ENCODE results near the gene GLB1L. TPM values are rescaled to one million over a fixed set of nuclear protein-coding genes. Genes with fewer than 3 reads are reported as not detected.
A peak's percentile ranks its signal among the peaks of the same experiment; 100 is the strongest.

The GLB1L gene
- total RNA-seq, 4 donors from 2014 or later = 5.9 to 9.7 (median 6.6) TPM

GRCh38 chr2:219213026-219213415 is 32.2 kb downstream of the GLB1L start:
- no peak for TF ChIP-seq POLR2A (IDR thresholded peaks at IDR 0.05)
- no peak for TF ChIP-seq POLR2AphosphoS5 (IDR thresholded peaks at IDR 0.05)
- no peak for TF ChIP-seq CTCF (IDR thresholded peaks at IDR 0.05)
- no peak for TF ChIP-seq EP300 (IDR thresholded peaks at IDR 0.05)
- H3K9me3 ChIP-seq = no peaks in the 10 kb centered on the region
- H3K4me3 ChIP-seq = no peak overlapping the region
- no peak overlapping the region for H3K27ac ChIP-seq
- no peak for ATAC-seq
- no peaks in the 10 kb centered on the region for H3K27me3 ChIP-seq
- WGBS, 2 donors (ENCODE audit: low coverage in 1 of 2) = 86 to 92% methylated on average over 6 of the region's 8 CpGs
- peaks cover 0 to 78% of the 10 kb centered on the region in 2 donors for H3K36me3 ChIP-seq
- H3K4me1 ChIP-seq = peaks cover 0 to 39% (median 9%) of the 10 kb centered on the region in 3 donors

- H3K27me3 ChIP-seq = no peaks in the 10 kb centered on the region
- peaks cover 0 to 33% (median 9%) of the 10 kb centered on the region in 3 donors for H3K4me1 ChIP-seq
- WGBS, 2 donors (ENCODE audit: low coverage in 1 of 2) = 86 to 87% methylated on average over 3 to 6 of the region's 9 CpGs
- H3K27ac ChIP-seq = no peak overlapping the region
- no peak for ATAC-seq
- H3K36me3 ChIP-seq = peaks cover 0 to 75% of the 10 kb centered on the region in 2 donors
- no peaks in the 10 kb centered on the region for H3K9me3 ChIP-seq
- no peak overlapping the region for H3K4me3 ChIP-seq
- TF ChIP-seq EP300 (IDR thresholded peaks at IDR 0.05) = no peak
- no peak for TF ChIP-seq POLR2AphosphoS5 (IDR thresholded peaks at IDR 0.05)
- TF ChIP-seq CTCF (IDR thresholded peaks at IDR 0.05) = no peak
- TF ChIP-seq POLR2A (IDR thresholded peaks at IDR 0.05) = no peak
These were observed 34.3 kb downstream of the GLB1L start for GRCh38 chr2:219210886-219211362.

DNA sequence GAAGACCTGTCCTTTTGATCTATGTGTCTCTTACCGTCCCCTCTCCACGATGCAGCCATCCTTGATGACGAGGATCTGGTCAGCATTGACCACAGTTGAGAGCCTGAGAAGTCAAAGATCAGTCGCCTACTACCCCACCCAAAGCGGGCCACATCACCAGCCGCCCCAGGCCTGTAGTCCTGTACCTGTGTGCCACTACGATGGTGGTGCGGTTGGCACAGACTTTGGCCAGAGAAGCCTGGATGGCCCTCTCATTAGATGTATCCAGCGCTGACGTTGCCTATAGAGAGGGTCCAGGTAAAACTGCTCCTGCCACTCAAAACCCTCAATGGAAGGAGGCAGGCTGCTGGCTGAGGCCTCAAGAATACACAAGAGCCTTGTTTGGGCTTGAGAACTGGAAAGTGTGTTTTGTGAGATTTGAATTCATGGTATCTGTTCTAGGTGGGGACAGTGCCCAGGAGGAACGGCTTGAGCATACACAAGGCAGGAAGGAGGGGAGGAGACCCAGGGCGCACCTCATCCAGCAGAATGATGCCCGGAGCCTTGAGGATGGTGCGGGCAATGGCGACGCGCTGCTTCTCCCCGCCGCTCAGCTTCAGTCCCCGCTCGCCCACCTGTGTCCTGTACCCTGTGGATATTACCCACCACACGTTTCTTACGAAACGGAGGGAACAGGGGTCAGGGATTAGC is 34.9 kb downstream of the GLB1L start:
- 69 to 82% methylated on average over 7 to 13 of the region's 24 CpGs for WGBS, 2 donors (ENCODE audit: low coverage in 1 of 2)
- H3K36me3 ChIP-seq = peaks cover 0 to 70% of the 10 kb centered on the region in 2 donors
- ATAC-seq = no peak

DNA sequence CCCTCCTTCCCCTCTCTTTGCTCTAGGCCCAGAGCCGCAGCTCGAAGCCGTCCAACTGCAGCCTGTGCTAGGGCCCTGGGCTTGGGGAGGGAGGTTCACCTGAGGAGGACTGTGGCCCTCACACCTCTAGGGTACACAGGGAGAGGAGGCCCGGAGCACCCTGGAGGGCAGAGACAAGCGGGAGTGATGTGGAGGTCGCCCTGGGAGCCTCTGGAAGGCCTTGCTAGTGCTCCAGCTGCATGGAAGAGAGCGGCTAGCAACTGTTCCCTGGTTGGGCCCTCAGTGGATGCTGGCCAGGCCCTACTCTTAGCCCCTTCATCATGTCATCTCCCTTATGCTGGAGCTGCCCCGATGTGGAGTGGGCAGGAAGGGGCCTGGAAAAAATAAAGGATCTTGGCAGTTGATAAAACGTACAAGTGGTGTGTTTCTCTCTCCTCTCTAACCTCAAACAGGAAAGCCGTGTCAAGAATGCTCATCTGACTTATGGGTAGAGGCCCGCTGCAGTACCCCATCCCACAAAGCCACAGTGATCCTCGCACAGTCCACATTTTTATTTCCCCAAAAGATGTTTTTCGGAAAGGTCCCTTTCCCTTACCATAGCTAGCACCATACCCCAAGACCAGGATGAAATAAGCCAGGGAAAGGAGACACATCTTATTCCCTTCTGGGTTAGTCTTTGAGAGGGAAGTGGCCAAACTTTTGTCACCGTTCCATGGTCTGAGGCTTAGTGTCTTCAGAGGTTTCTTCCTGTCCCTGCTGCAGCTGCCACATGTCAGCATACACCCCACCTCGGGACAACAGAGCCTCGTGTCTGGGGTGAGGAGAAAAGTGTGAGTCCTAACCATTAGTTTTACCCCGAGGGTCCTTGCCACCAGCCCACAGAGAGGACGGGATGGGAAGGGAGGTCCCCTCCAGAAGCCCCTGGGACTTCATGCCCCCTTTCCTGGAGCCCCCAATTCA is 35.7 kb downstream of the GLB1L start:
- TF ChIP-seq EP300 (IDR thresholded peaks at IDR 0.05) = no peak
- TF ChIP-seq POLR2AphosphoS5 (IDR thresholded peaks at IDR 0.05) = no peak
- TF ChIP-seq POLR2A (IDR thresholded peaks at IDR 0.05) = no peak
- TF ChIP-seq CTCF (IDR thresholded peaks at IDR 0.05) = no peak
- peak overlapping the region in 1 of 4 donors; percentile 26 for H3K27ac ChIP-seq
- WGBS, 2 donors (ENCODE audit: low coverage in 1 of 2) = 71 to 94% methylated on average over 3 to 12 of the region's 18 CpGs
- peaks cover 0 to 61% of the 10 kb centered on the region in 2 donors for H3K36me3 ChIP-seq
- ATAC-seq = no peak
- no peaks in the 10 kb centered on the region for H3K9me3 ChIP-seq
- no peaks in the 10 kb centered on the region for H3K27me3 ChIP-seq
- H3K4me3 ChIP-seq = no peak overlapping the region
- H3K4me1 ChIP-seq = peaks cover 0 to 29% (median 9%) of the 10 kb centered on the region in 3 donors

More for the DNA sequence above, 34.9 kb downstream of the GLB1L start:
- Histone ChIP-seq H3K27ac (peak overlapping the region in 1 of 4 donors; percentile 16), H3K4me1 (peaks cover 0 to 30% (median 9%) of the 10 kb centered on the region in 3 donors), H3K27me3 (no peaks in the 10 kb centered on the region), H3K4me3 (no peak overlapping the region), H3K9me3 (no peaks in the 10 kb centered on the region)
- no peak for TF ChIP-seq CTCF (IDR thresholded peaks at IDR 0.05)
- TF ChIP-seq POLR2AphosphoS5 (IDR thresholded peaks at IDR 0.05) = no peak
- TF ChIP-seq EP300 (IDR thresholded peaks at IDR 0.05) = no peak
- TF ChIP-seq POLR2A (IDR thresholded peaks at IDR 0.05) = no peak

Measured in gastroesophageal sphincter (tissue), 4 donors.